NCI-H345 treated with DMSO at 0.1 percent for 48 hours (cell line): ENCODE results near the gene CT45A8.
"Not testable (repeated sequence)": the region's sequence is repeated elsewhere in the genome, so short reads cannot be mapped to it uniquely, and the experiment has no call there.

ENCODE experiments used
- DNase-seq: peaks from one replicate; lab custom pipeline; 2025; ENCODE audit not compliant: unreplicated experiment; lab: John Stamatoyannopoulos, UW

CT45A8 gene

GRCh38 chrX:135854438-135854837 is at the start of gene CT45A8:
Gene CT45A8, minus strand, starts transcription at chrX:135854538. Its CDS starts 3,755 bp downstream, at chrX:135850783.
- not testable (repeated sequence) for DNase-seq

DNA sequence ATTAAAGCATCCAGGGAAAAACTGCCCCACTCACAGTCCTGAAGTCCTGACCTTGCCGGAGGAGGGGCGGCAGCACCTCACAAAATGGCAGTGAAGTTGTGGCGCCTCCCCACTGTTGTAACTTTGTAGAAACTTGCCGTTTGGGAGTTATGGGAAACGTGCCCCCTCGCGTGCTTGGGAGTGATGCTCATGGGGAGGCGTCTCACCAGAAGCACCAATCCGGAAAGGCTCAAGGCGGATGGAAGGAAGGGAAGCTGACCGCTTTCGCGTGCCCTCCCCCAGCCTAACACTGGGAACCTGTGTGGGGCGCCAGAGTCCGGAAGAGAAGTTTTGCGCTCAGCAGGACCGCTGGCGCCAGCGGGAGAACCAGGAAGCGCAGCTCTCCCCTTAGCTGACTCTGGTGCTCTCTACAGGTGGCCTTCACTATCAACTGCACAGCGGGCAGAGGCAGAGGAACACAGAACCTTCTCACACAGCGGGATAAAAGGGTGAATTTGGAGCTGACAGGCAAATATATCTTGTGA is 39.0 kb upstream of the CT45A8 start, which contains the start of the genes CT45A10 and SAGE1:
Gene CT45A10, minus strand, starts transcription at position 151 of the 524 bp plus-strand sequence. CDS start 8,100 bp downstream, outside the sequence.
Gene SAGE1, plus strand, starts transcription at position 423 of the 524 bp plus-strand sequence. CDS start 2,527 bp downstream, outside the sequence.
- DNase-seq: no peak

DNA sequence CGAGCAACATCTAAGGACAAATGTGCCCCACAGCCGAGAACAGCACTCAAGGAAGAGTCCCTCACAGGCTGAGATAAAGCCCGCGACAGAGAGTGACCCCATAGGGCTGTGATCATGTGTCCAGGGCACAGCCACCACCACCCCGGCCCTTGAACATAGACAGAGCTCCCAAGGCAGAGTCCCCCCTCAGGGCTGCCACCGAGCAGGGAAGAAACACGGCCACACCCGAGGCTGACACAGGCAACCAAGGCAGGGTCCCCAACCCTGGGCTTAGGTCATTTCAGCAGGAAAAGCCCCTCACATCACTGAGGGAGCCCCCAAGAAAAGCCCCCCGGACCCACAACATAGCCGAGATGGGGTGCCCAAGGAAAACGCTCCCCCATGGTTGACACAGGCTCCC is 38.4 kb upstream of the CT45A8 start:
- no peak for DNase-seq

DNA sequence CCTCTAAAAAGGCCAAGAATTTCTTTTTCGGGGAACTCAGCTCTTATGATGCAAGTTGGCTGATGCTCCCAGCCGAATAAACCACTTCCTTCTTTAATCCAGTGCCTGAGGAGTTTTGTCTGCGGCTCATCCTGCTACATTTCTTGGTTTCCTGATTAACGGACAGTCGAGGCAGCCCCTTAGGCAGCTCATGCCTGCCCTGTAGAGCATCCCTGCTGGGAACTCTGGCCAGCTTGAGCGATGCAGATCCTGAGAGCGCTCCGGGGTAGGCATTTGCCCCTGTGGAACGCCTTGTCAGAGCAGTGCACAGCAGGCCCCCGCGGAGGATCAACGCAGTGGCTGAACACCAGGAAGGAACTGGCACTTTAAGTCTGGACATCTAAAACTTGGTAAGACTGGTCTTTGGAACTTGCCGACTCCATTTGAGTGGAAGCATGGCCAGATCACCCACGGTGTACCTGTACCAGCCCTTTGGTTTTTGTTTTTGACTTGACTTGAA is 35.8 kb upstream of the CT45A8 start:
- DNase-seq: no peak

DNA sequence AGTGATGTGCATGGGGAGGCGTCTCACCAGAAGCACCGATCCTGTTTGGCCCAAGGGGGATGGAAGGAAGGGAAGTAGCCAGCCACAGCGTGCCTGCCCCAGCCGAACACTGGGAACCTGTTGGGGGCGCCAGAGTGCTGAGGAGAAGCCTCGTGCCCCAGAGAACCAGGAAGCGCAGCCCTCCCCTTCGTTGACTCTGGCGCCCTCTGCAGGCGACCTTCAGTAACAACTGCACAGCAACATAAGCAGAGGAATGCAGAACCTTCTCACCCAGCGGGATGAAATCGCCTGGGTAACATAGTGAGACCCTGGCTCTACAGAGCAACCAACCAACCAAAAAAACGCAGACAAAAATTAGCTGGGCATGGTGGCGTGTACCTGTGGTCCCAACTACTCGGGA is 34.6 kb upstream of the CT45A8 start:
- not testable (repeated sequence) for DNase-seq

DNA sequence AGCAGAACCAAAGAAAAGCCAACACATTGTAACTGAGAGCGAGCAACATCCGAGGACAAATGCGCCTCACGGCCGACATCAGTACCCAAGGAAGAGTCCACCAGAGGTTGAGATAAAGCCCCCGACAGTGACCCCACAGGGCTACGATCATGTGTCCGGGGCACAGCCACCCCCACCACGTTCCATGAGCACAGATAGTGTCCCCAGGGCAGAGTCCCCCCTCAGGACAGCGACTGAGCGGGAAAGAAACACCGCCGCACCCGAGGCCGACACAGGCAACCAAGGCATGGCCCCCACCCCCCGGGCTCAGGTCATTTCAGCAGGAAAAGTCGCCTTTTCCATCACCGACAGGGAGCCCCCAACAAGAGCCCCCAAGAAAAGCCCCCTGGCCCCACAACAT is 33.9 kb upstream of the CT45A8 start:
- DNase-seq: not testable (repeated sequence)

DNA sequence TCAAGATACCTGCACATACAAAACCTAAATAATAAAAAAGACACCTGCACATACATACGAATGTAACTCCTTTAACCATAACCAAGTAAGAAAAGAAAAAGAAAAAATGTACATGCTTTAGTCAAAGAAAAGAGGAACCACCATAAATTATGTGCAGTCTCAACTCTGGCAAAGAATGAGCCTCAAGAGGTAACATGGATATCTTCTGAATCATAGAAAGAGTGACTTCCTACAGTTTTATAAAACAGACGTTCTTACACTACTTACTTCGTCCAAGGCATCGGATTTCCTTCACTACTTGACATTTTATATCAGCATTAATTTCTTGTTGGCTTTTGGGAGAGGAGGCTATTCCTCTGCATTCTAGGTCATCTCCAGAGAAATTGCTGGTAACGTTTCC is 28.4 kb upstream of the CT45A8 start:
- not testable (repeated sequence) for DNase-seq

GRCh38 chrX:135871712-135872111 is 17.4 kb upstream of the CT45A8 start, which contains the start of gene CT45A9:
Gene CT45A9, minus strand, starts transcription at chrX:135871812. Its CDS starts 3,751 bp downstream, at chrX:135868061.
- not testable (repeated sequence) for DNase-seq

GRCh38 chrX:135837180-135837579 is 17.2 kb downstream of the CT45A8 start, which contains the start of gene CT45A7:
Gene CT45A7, minus strand, starts transcription at chrX:135837280. Its CDS starts 3,747 bp downstream, at chrX:135833533.
- not testable (repeated sequence) for DNase-seq

- DNase-seq: not testable (repeated sequence)
Observed at GRCh38 chrX:135819912-135820311, 34.4 kb downstream of the CT45A8 start, which contains the start of gene CT45A2. Gene CT45A2, minus strand, starts transcription at chrX:135820012. Its CDS starts 3,747 bp downstream, at chrX:135816265.

- DNase-seq: not testable (repeated sequence)
Observed at GRCh38 chrX:135802687-135803086, 51.7 kb downstream of the CT45A8 start, which contains the start of gene CT45A6. Gene CT45A6, minus strand, starts transcription at chrX:135802787. Its CDS starts 3,794 bp downstream, at chrX:135798993.
